H1 (cell line): Measurements from ENCODE around the gene SIGLEC10.

Experiments
- BCL11A ChIP-seq, 2 experiments: IDR thresholded peaks; one replicate each; pipeline ENCODE4 v1.6.1; 2011; ENCODE audit warnings: low read depth in 2 of 2, low read length in 2 of 2, mild to moderate bottlenecking in 2 of 2
- EP300 ChIP-seq, 2 experiments: IDR thresholded peaks; 1 replicate in 1 of 2; 2 replicates in 1 of 2; pipeline ENCODE4 v1.6.1; 2011 to 2012; ENCODE audit warnings: low read depth in 2 of 2, low read length in 2 of 2, mild to moderate bottlenecking in 2 of 2, borderline replicate concordance in 1 of 2, inconsistent platforms in 1 of 2, moderate library complexity in 1 of 2
- EZH2 ChIP-seq: fragments of 200-600 bp; sonication (generic); IDR thresholded peaks from 2 replicates; pipeline ENCODE4 v1.7.1; 2012; ENCODE audit warnings: low read depth, mild to moderate bottlenecking, moderate library complexity, low read length, inconsistent platforms; ENCODE audit not compliant: severe bottlenecking
- FOSL1 ChIP-seq: IDR thresholded peaks from 2 replicates; pipeline ENCODE4 v1.6.1; 2011; ENCODE audit warnings: mild to moderate bottlenecking, low read depth, low read length, moderate library complexity; ENCODE audit not compliant: insufficient read depth
- JUN ChIP-seq: IDR thresholded peaks from 2 replicates; pipeline ENCODE4 v1.6.1; 2011; ENCODE audit warnings: low read depth, mild to moderate bottlenecking, improper control_type of control experiment, low read length
- JUND ChIP-seq: IDR thresholded peaks from 2 replicates; pipeline ENCODE4 v1.6.1; 2011; ENCODE audit warnings: mild to moderate bottlenecking, improper control_type of control experiment, low read length
- KDM1A ChIP-seq: fragments of 200-600, 300-600 bp; sonication (generic); IDR thresholded peaks from 2 replicates; pipeline ENCODE4 v1.7.1; 2016; ENCODE audit warnings: mild to moderate bottlenecking, low read length, borderline replicate concordance
- PHF8 ChIP-seq: fragments of 200-600 bp; sonication (generic); conservative IDR thresholded peaks from 2 replicates; pipeline ENCODE4 v1.7.1; 2012; ENCODE audit warnings: low read depth, mild to moderate bottlenecking, inconsistent platforms, low read length, moderate library complexity
- POLR2A ChIP-seq, 2 experiments: IDR thresholded peaks; 1 replicate in 1 of 2; 2 replicates in 1 of 2; pipeline ENCODE4 v1.6.1; 2011; ENCODE audit warnings: low read depth in 2 of 2, low read length in 2 of 2, mild to moderate bottlenecking in 2 of 2; ENCODE audit errors: control extremely low read depth in 1 of 2
- POLR2AphosphoS5 ChIP-seq: IDR thresholded peaks from 2 replicates; pipeline ENCODE4 v1.6.1; 2011; ENCODE audit warnings: low read depth, low read length
- TAF1 ChIP-seq: IDR thresholded peaks from 2 replicates; pipeline ENCODE4 v1.6.1; 2011; ENCODE audit warnings: mild to moderate bottlenecking, low read depth, low read length
- TF ChIP-seq, protein P1 (sequence below), 3 experiments: IDR thresholded peaks; 1 replicate in 2 of 3; 2 replicates in 1 of 3; pipeline versions ENCODE4 v1.5.1 to v1.6.1; 2011; ENCODE audit warnings: low read length in 3 of 3, mild to moderate bottlenecking in 3 of 3, inconsistent platforms in 2 of 3, low read depth in 1 of 3, moderate library complexity in 1 of 3; ENCODE audit not compliant: insufficient read depth in 1 of 3; ENCODE audit errors: control extremely low read depth in 1 of 3

DNA sequence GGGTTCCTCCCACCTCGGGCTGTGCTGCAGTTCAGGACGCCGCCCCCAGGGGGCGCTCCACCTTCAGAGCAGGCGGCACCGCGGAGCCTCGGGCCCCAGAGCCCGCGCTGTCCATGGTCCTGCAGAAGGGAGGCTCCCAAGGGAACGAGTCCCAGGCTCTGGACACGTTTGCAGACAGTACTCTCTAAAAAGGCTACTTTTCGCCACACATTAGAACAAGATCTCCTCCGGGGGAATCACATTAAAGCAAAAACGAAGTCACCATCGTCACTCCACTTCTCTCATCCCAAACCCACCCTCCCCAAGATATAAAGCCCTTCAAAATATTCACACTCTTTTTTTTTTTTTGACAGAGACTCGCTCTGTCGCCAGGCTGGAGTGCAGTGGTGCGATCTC lies 4.6 kb upstream of the SIGLEC10 start:
- TF ChIP-seq, protein P1, sequence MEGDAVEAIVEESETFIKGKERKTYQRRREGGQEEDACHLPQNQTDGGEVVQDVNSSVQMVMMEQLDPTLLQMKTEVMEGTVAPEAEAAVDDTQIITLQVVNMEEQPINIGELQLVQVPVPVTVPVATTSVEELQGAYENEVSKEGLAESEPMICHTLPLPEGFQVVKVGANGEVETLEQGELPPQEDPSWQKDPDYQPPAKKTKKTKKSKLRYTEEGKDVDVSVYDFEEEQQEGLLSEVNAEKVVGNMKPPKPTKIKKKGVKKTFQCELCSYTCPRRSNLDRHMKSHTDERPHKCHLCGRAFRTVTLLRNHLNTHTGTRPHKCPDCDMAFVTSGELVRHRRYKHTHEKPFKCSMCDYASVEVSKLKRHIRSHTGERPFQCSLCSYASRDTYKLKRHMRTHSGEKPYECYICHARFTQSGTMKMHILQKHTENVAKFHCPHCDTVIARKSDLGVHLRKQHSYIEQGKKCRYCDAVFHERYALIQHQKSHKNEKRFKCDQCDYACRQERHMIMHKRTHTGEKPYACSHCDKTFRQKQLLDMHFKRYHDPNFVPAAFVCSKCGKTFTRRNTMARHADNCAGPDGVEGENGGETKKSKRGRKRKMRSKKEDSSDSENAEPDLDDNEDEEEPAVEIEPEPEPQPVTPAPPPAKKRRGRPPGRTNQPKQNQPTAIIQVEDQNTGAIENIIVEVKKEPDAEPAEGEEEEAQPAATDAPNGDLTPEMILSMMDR (IDR thresholded peaks at IDR 0.05; ENCODE audit: control extremely low read depth in 1 of 3, insufficient read depth in 1 of 3, low read depth in 1 of 3, low read length in 3 of 3) = peak; percentile 92 to 97 (median 95)
- TF ChIP-seq POLR2AphosphoS5 (no peak), JUND (no peak), POLR2A (IDR thresholded peaks at IDR 0.05; ENCODE audit: control extremely low read depth in 1 of 2, low read depth in 2 of 2, low read length in 2 of 2) (no peak), JUN (no peak), EP300 (IDR thresholded peaks at IDR 0.05; ENCODE audit: borderline replicate concordance in 1 of 2, low read depth in 2 of 2, low read length in 2 of 2) (0 out of 3 replicates have a peak, but pooled peaks of 1 of the 2 experiments have one; percentile 23), EZH2 (no peak), TAF1 (peak; percentile 57; the same call in 1 of the 2 replicates), FOSL1 (no peak), BCL11A (IDR thresholded peaks at IDR 0.05; ENCODE audit: low read depth in 2 of 2, low read length in 2 of 2) (no peak), PHF8 (no peak), KDM1A (no peak)
